Activated T-cell treated with anti-CD3 and anti-CD28 coated beads for 48 hours (primary cell): ENCODE results near the gene ARHGAP5.

Experiments
- DNase-seq: peaks from one replicate; pipeline ENCODE4 v3.0.0-alpha.2; 2020; ENCODE audit warnings: low read depth

The ARHGAP5 gene

GRCh38 chr14:32077081-32078022 is at the start of gene ARHGAP5:
ARHGAP5 (plus strand) TSS chr14:32077304; CDS start chr14:32090670, 13,366 bp downstream.
- DNase-seq, result peak; percentile 30

- DNase-seq, result no peak
Observed at GRCh38 chr14:32028599-32028998, 48.5 kb upstream of the ARHGAP5 start.

- DNase-seq, result no peak
Observed at GRCh38 chr14:32033543-32033942, 43.6 kb upstream of the ARHGAP5 start.

- no peak for DNase-seq
Observed at GRCh38 chr14:32038876-32039275, 38.2 kb upstream of the ARHGAP5 start.

- no peak for DNase-seq
Observed at GRCh38 chr14:32039401-32040030, 37.6 kb upstream of the ARHGAP5 start.

GRCh38 chr14:32043624-32044023 is 33.5 kb upstream of the ARHGAP5 start:
- DNase-seq, result no peak

GRCh38 chr14:32044454-32044853 is 32.6 kb upstream of the ARHGAP5 start:
- no peak for DNase-seq

- DNase-seq, result no peak
Observed at GRCh38 chr14:32047791-32048190, 29.3 kb upstream of the ARHGAP5 start.

GRCh38 chr14:32049361-32050088 is 27.6 kb upstream of the ARHGAP5 start:
- DNase-seq, result no peak

GRCh38 chr14:32050878-32051277 is 26.2 kb upstream of the ARHGAP5 start:
- DNase-seq, result no peak

- DNase-seq, result no peak
Observed at GRCh38 chr14:32054536-32054935, 22.6 kb upstream of the ARHGAP5 start.

GRCh38 chr14:32055175-32055574 is 21.9 kb upstream of the ARHGAP5 start:
- no peak for DNase-seq

- no peak for DNase-seq
Observed at GRCh38 chr14:32059702-32060101, 17.4 kb upstream of the ARHGAP5 start.

- DNase-seq, result no peak
Observed at GRCh38 chr14:32064931-32065330, 12.2 kb upstream of the ARHGAP5 start.

- DNase-seq, result no peak
Observed at GRCh38 chr14:32068708-32069107, 8.4 kb upstream of the ARHGAP5 start.

GRCh38 chr14:32070282-32070681 is 6.8 kb upstream of the ARHGAP5 start:
- no peak for DNase-seq

- DNase-seq, result no peak
Observed at GRCh38 chr14:32072676-32073075, 4.4 kb upstream of the ARHGAP5 start.

- no peak for DNase-seq
Observed at GRCh38 chr14:32073537-32074189, 3.4 kb upstream of the ARHGAP5 start.

GRCh38 chr14:32074887-32075572 is 2.1 kb upstream of the ARHGAP5 start:
- DNase-seq, result no peak

GRCh38 chr14:32075672-32076277 is 1.3 kb upstream of the ARHGAP5 start:
- DNase-seq, result peak; percentile 34
